Fibroblast of skin of back (primary cell): ENCODE data around the gene RMI2.

Experiments used
- DNase-seq: peaks from one replicate; pipeline ENCODE4 v3.0.0-alpha.2; 2013

The RMI2 gene

GRCh38 chr16:11384184-11384955, 39.1 kb downstream of the RMI2 start:
- DNase-seq, result no peak

- DNase-seq, result no peak
Measured at GRCh38 chr16:11384956-11385586, 39.8 kb downstream of the RMI2 start.

GRCh38 chr16:11386054-11386680, 40.9 kb downstream of the RMI2 start:
- DNase-seq, result no peak

GRCh38 chr16:11386791-11387546, 41.7 kb downstream of the RMI2 start:
- DNase-seq, result peak; percentile 15

GRCh38 chr16:11389083-11389482, 43.8 kb downstream of the RMI2 start:
- DNase-seq, result no peak

- no peak for DNase-seq
Measured at GRCh38 chr16:11389631-11390565, 44.6 kb downstream of the RMI2 start.

GRCh38 chr16:11390573-11391495, 45.6 kb downstream of the RMI2 start:
- no peak for DNase-seq

GRCh38 chr16:11391576-11391975, 46.3 kb downstream of the RMI2 start:
- DNase-seq, result no peak

GRCh38 chr16:11392041-11392581, 46.9 kb downstream of the RMI2 start:
- DNase-seq, result no peak

GRCh38 chr16:11393366-11393765, 48.1 kb downstream of the RMI2 start:
- DNase-seq, result no peak

- DNase-seq, result no peak
Measured at GRCh38 chr16:11393861-11394592, 48.8 kb downstream of the RMI2 start.

- DNase-seq, result no peak
Measured at GRCh38 chr16:11394593-11394960, 49.3 kb downstream of the RMI2 start.

- DNase-seq, result no peak
Measured at GRCh38 chr16:11395008-11395948, 50.0 kb downstream of the RMI2 start.

GRCh38 chr16:11395949-11396240, 50.6 kb downstream of the RMI2 start:
- DNase-seq, result no peak

- peak; percentile 62 for DNase-seq
Measured at GRCh38 chr16:11396241-11397048, 51.2 kb downstream of the RMI2 start.

- DNase-seq, result no peak
Measured at GRCh38 chr16:11398136-11398535, 52.9 kb downstream of the RMI2 start.

- no peak for DNase-seq
Measured at GRCh38 chr16:11398851-11399250, 53.6 kb downstream of the RMI2 start.

- no peak for DNase-seq
Measured at GRCh38 chr16:11399261-11399831, 54.1 kb downstream of the RMI2 start.
